MM.1S (cell line): ENCODE results near the gene NRG2.

Experiments
- DNase-seq: peaks from one replicate; pipeline ENCODE4 v3.0.0-alpha.2; 2015
- H2AFZ ChIP-seq: fragments of 300-600 bp; sonication (generic); 2 replicates; pipeline ENCODE4 v1.6.0; 2016; ENCODE audit warnings: antibody characterized with exemption, low read length
- H3F3A ChIP-seq: fragments of 300-600 bp; sonication (generic); 2 replicates; pipeline ENCODE4 v1.6.1; 2016; ENCODE audit warnings: mild to moderate bottlenecking, antibody characterized with exemption, low read length, moderate library complexity, mixed read lengths; ENCODE audit not compliant: insufficient read depth
- H3K27ac ChIP-seq: fragments of 300-600 bp; sonication (generic); 2 replicates; pipeline ENCODE4 v1.5.1; 2016; ENCODE audit warnings: mild to moderate bottlenecking, low read length
- H3K27me3 ChIP-seq: fragments of 300-600 bp; sonication (generic); replicated peaks from 2 replicates; pipeline ENCODE4 v1.6.0; 2016; ENCODE audit warnings: low read length; ENCODE audit not compliant: insufficient read depth
- H3K36me3 ChIP-seq: fragments of 300-600 bp; sonication (generic); replicated peaks from 2 replicates; pipeline ENCODE4 v1.6.1; 2016; ENCODE audit warnings: mild to moderate bottlenecking, low read length, mixed read lengths; ENCODE audit not compliant: insufficient read depth
- H3K4me1 ChIP-seq: fragments of 300-600 bp; sonication (generic); 2 replicates; pipeline ENCODE4 v1.6.1; 2016; ENCODE audit warnings: low read length, mixed read lengths
- H3K4me2 ChIP-seq: fragments of 300-600 bp; sonication (generic); 2 replicates; pipeline ENCODE4 v1.6.0; 2016; ENCODE audit warnings: low read depth, low read length
- H3K4me3 ChIP-seq: fragments of 300-600 bp; sonication (generic); 2 replicates; pipeline ENCODE4 v1.5.1; 2016; ENCODE audit warnings: low read length, mixed read lengths
- H3K79me2 ChIP-seq: fragments of 300-600 bp; sonication (generic); 2 replicates; pipeline ENCODE4 v1.6.1; 2016; ENCODE audit warnings: mixed run types, low read length, mixed read lengths
- H3K9ac ChIP-seq: fragments of 300-600 bp; sonication (generic); 2 replicates; pipeline ENCODE4 v1.6.1; 2016; ENCODE audit warnings: low read length, mixed read lengths
- H3K9me2 ChIP-seq: fragments of 300-600 bp; sonication (generic); replicated peaks from 2 replicates; pipeline ENCODE4 v1.6.1; 2016; ENCODE audit warnings: mild to moderate bottlenecking, low read length, mixed read lengths; ENCODE audit not compliant: insufficient read depth
- H3K9me3 ChIP-seq: fragments of 300-600 bp; sonication (generic); replicated peaks from 2 replicates; pipeline ENCODE4 v1.6.1; 2016; ENCODE audit warnings: mild to moderate bottlenecking, low read length, mixed read lengths; ENCODE audit not compliant: insufficient read depth
- H4K20me1 ChIP-seq: fragments of 300-600 bp; sonication (generic); 2 replicates; pipeline ENCODE4 v1.6.1; 2016; ENCODE audit warnings: mild to moderate bottlenecking, low read length, moderate library complexity, mixed read lengths; ENCODE audit not compliant: insufficient read depth
- CTCF ChIP-seq: fragments of 300-600 bp; sonication (generic); IDR thresholded peaks from 2 replicates; pipeline ENCODE4 v1.5.1; 2016; ENCODE audit warnings: antibody characterized with exemption, low read length, mixed read lengths
- EZH2 ChIP-seq: fragments of 300-600 bp; sonication (generic); optimal IDR thresholded peaks from 2 replicates; pipeline ENCODE3; 2017; ENCODE audit warnings: low read depth, mild to moderate bottlenecking, antibody characterized with exemption, low read length, mixed read lengths
- EZH2phosphoT487 ChIP-seq: fragments of 300-600 bp; sonication (generic); IDR thresholded peaks from 2 replicates; pipeline ENCODE4 v1.6.1; 2018; ENCODE audit warnings: antibody characterized with exemption, low read length

NRG2 gene

GRCh38 chr5:139915834-139916233 lies 127.3 kb downstream of the NRG2 start:
- no peaks in the 10 kb centered on the region for H3K4me1 ChIP-seq
- no peaks in the 10 kb centered on the region for H3K79me2 ChIP-seq
- H2AFZ ChIP-seq, result no peak overlapping the region
- no peaks in the 10 kb centered on the region for H3K27me3 ChIP-seq
- H3K9me2 ChIP-seq, result no peaks in the 10 kb centered on the region
- no peak overlapping the region for H3K4me2 ChIP-seq
- H3K27ac ChIP-seq, result no peak overlapping the region
- no peaks in the 10 kb centered on the region for H3K9me3 ChIP-seq
- no peaks in the 10 kb centered on the region for H4K20me1 ChIP-seq
- no peaks in the 10 kb centered on the region for H3K36me3 ChIP-seq
- no peak for DNase-seq
- TF ChIP-seq CTCF (no peak), EZH2 (no peak), EZH2phosphoT487 (no peak)
- H3K9ac ChIP-seq, result no peak overlapping the region
- no peak overlapping the region for H3K4me3 ChIP-seq
- H3F3A ChIP-seq, result no peaks in the 10 kb centered on the region

GRCh38 chr5:139915266-139915665 lies 127.8 kb downstream of the NRG2 start:
- H3K4me2 ChIP-seq, result no peak overlapping the region
- H3K9ac ChIP-seq, result no peak overlapping the region
- TF ChIP-seq EZH2phosphoT487, result no peak
- no peak for TF ChIP-seq EZH2
- no peak for TF ChIP-seq CTCF
- no peaks in the 10 kb centered on the region for H3K79me2 ChIP-seq
- no peak overlapping the region for H2AFZ ChIP-seq
- H3K27me3 ChIP-seq, result no peaks in the 10 kb centered on the region
- no peaks in the 10 kb centered on the region for H3K9me2 ChIP-seq
- H3K36me3 ChIP-seq, result no peaks in the 10 kb centered on the region
- no peaks in the 10 kb centered on the region for H3K4me1 ChIP-seq
- DNase-seq, result no peak
- no peaks in the 10 kb centered on the region for H3F3A ChIP-seq
- H3K27ac ChIP-seq, result no peak overlapping the region
- H4K20me1 ChIP-seq, result no peaks in the 10 kb centered on the region
- H3K9me3 ChIP-seq, result no peaks in the 10 kb centered on the region
- no peak overlapping the region for H3K4me3 ChIP-seq

- no peaks in the 10 kb centered on the region for H3F3A ChIP-seq
- no peaks in the 10 kb centered on the region for H3K9me2 ChIP-seq
- no peak overlapping the region for H3K4me2 ChIP-seq
- no peak overlapping the region for H3K4me3 ChIP-seq
- H3K27me3 ChIP-seq, result no peaks in the 10 kb centered on the region
- DNase-seq, result no peak
- no peaks in the 10 kb centered on the region for H3K9me3 ChIP-seq
- H3K9ac ChIP-seq, result no peak overlapping the region
- H3K4me1 ChIP-seq, result no peaks in the 10 kb centered on the region
- H2AFZ ChIP-seq, result no peak overlapping the region
- no peaks in the 10 kb centered on the region for H3K79me2 ChIP-seq
- no peak overlapping the region for H3K27ac ChIP-seq
- H4K20me1 ChIP-seq, result no peaks in the 10 kb centered on the region
- H3K36me3 ChIP-seq, result no peaks in the 10 kb centered on the region
- no peak for TF ChIP-seq EZH2
Measured at GRCh38 chr5:139914218-139914807, 128.8 kb downstream of the NRG2 start.

GRCh38 chr5:139912804-139913203 lies 130.3 kb downstream of the NRG2 start:
- no peak overlapping the region for H2AFZ ChIP-seq
- no peaks in the 10 kb centered on the region for H4K20me1 ChIP-seq
- H3K27me3 ChIP-seq, result no peaks in the 10 kb centered on the region
- H3K79me2 ChIP-seq, result no peaks in the 10 kb centered on the region
- H3K9me3 ChIP-seq, result no peaks in the 10 kb centered on the region
- no peak overlapping the region for H3K4me3 ChIP-seq
- no peaks in the 10 kb centered on the region for H3K9me2 ChIP-seq
- no peaks in the 10 kb centered on the region for H3F3A ChIP-seq
- TF ChIP-seq EZH2phosphoT487 (no peak), EZH2 (no peak), CTCF (no peak)
- H3K4me1 ChIP-seq, result no peaks in the 10 kb centered on the region
- no peak overlapping the region for H3K9ac ChIP-seq
- H3K4me2 ChIP-seq, result no peak overlapping the region
- no peak for DNase-seq
- no peak overlapping the region for H3K27ac ChIP-seq
- no peaks in the 10 kb centered on the region for H3K36me3 ChIP-seq
